HG03342 (cell line): ENCODE results near the gene TBL1XR1.
"Not testable (repeated sequence)": the region's sequence is repeated elsewhere in the genome, so short reads cannot be mapped to it uniquely, and the experiment has no call there.

ENCODE experiments used
- ATAC-seq: cut with Tn5 transposase; IDR thresholded peaks from one replicate; pipeline ENCODE4 v1.9.1; 2021; ENCODE audit warnings: mild to moderate bottlenecking, moderate library complexity; ENCODE audit not compliant: unreplicated experiment

TBL1XR1 gene

DNA sequence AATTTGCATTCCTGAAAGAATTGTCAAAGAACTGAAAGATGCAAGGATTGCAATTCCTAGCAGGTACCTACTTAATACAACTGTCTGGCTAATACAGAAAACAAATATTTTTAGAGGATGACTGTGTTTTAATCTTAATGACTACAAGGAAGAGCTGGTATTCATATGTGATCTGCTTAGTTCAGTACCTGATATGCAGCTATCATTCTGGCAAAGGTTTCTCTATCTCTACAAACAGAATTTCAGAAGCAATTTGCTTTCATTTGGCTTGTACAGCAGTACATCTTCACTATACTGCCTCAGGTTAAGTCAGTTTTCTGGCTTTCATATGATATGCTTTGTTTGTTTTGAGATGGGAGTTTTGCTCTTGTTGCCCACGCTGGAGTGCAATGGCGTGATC, 51.3 kb downstream of the TBL1XR1 start:
- no peak for ATAC-seq

DNA sequence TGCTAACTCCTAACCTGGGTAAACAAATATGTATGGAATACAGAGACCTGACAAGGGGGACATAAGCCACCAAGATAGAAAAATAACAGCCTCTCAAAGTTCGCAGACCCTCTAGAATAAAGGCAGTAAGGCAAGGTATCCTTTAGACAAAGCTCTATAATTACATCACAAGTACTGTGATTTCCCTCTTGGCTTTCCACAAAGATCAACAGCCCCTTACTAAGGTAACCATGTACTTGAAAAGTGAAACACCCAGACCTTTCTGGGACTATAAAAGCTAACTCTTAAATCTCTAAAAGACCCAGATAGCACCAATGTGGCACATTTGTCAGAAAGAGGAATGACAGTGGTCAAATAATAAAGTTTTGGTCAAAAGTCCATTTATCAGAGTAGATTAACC, 51.9 kb downstream of the TBL1XR1 start:
- ATAC-seq, result no peak

GRCh38 chr3:177144922-177145321, 52.4 kb downstream of the TBL1XR1 start:
- peak; percentile 66 for ATAC-seq

DNA sequence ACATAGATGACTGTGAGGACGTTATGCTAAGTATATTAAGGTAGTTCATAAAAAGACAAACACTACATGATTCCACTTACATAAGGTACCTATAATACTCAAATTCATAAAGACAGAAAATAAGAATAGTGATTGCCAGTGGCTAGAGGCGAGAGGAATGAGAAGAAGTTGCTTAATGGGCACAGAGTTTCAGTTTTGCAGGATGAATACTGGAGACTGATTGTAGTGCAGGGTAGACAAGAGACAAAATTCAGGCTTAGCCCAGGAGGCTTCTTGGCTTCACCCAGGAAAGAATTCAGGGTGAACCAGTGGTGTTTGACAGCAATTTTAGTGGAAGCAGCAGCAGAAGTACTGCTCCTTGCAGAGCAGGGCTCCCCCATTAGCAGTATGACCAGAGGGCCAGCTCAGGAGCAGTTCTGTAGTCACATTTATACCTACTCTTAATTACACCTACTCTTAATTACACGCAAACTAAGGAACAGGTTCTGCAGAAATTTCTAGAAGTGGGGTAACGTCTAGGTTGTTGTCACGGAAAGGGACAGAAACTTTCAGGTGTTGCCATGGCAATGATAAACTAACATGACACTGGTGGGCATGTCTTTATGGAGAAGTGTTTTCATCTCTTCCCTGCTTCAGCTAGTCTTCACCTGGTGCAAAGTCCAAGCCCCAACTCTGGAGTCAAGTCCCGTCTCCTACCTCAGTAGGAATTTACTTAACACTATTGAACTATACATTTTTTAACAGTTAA, 55.2 kb downstream of the TBL1XR1 start:
- ATAC-seq, result no peak

GRCh38 chr3:177141471-177141870, 55.8 kb downstream of the TBL1XR1 start:
- ATAC-seq, result no peak

- not testable (repeated sequence) for ATAC-seq
Observed at GRCh38 chr3:177139220-177139619, 58.1 kb downstream of the TBL1XR1 start.

- ATAC-seq, result no peak
Observed at GRCh38 chr3:177137774-177138705, 59.2 kb downstream of the TBL1XR1 start.

DNA sequence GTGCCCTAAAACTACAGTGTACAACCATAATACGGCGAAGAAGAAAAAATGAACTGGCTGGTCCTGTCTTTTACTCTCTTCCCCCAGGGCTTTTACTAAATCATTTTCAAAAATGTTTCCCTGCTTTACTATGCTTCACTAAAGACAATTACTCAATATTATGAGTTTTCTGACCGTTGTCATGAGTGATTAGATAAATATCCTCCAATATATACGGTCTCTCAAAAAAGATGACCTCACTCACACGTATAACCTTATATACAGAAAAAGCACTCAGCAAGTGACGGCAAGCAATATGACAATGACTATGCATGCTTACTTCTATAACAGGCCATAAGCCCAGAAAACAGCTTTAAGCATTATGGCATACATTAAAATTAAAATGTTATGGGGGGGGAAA, 60.5 kb downstream of the TBL1XR1 start:
- no peak for ATAC-seq

GRCh38 chr3:177135841-177136492, 61.3 kb downstream of the TBL1XR1 start:
- no peak for ATAC-seq

DNA sequence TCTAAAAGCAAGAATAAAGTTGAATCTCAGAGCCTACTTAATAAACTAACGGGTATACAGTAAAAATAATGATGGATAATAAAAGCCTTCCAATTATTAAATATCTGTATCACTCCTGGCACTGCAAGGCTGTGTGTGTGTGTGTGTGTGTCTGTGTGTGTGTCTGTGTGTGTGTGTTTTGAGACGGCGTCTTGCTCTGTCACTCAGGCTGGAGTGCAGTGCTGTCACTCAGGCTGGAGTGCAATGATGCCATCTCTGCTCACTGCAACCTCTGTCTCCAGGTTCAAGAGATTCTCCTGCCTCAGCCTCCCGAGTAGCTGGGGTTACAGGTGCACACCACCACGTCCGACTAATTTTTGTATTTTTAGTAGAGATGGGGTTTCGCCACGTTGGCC, 62.5 kb downstream of the TBL1XR1 start:
- ATAC-seq, result no peak

- no peak for ATAC-seq
Observed at GRCh38 chr3:177133860-177134815, 63.1 kb downstream of the TBL1XR1 start.

GRCh38 chr3:177131927-177132636, 65.2 kb downstream of the TBL1XR1 start:
- no peak for ATAC-seq

DNA sequence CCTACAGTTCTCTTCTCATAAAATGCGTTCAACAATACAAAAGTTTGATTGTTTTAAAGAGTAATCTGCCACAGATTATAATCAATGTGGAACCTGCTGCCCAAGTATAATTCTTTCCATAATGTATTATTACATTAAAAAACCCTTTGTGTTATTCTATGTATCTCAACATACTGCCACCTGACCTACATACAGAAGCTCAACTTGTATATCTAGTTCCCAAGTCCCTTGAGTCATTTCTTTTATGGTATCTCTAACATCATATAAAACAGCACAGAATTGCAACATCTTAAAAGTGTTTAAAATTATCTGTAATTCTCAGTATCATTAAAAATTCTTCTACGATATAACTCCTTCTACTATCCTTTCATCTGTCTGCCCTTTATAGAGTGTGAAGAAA, 70.3 kb downstream of the TBL1XR1 start:
- ATAC-seq, result no peak

DNA sequence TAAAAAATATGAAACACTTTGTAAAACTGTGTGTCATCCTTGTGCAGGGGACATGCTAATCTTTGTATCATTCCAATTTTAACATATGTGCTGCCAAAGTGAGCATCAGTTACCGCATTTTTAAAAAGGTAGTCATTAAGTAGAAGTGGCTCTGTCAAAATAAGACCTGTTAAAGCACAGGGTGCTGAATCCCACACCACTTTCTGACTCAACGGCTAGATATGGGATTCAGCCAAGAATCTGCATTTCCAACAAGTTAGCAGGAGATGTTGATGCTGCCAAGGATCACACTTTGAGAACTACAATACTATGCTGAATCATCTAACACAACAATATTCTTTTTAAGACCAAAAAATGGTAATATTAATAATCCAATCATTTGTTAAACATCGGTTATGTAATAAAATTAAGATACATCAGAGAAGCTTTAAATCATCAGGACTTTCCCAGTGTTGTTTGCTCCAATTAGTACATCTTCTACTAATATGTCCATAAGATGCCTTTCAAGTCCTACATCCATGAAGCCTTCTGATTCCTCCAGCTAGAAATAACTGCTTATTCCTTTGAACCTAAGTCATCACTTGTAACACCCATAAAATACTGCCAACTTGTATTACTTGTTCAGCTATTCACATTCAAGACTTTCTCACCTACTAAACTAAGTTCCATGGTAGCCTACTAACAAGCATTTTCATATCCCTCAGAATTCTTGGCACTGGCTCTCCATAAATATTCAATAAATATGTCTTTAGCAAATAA, 71.1 kb downstream of the TBL1XR1 start:
- no peak for ATAC-seq

DNA sequence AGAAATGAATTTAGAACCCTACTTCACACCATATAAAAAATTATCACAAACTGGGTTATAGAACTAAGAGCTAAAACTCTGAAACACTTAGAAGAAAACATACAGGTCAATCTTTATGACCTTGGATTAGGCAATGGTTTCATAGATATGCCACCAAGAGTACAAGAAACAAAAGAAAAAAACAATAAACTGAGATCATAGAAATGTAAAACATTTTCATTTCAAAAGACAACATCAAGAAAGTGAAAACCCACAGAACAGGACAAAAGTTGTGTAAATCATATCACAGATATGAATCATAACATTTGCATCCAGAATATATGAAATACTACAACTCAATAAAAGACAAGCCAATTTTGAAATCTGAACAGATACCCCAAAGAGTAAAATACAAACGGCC, 72.4 kb downstream of the TBL1XR1 start:
- ATAC-seq, result no peak

DNA sequence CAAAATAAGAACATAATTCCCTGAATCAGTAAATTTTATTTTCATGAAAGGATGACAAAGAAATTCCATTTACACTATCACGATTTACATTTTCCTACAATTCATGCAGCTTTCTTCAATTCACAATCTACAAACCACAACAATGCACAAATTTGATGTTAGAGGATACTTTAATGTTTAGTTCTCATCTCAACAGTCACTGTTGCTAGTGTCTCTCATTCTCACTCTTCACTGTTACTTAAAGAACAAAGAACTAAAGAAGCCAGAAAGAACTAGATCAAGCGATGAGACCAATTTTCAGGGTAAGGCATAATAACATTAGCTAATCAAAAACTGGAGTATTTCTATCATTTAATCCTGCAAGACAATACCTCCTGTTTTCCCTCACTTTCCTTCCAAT, 73.5 kb downstream of the TBL1XR1 start:
- ATAC-seq, result no peak

DNA sequence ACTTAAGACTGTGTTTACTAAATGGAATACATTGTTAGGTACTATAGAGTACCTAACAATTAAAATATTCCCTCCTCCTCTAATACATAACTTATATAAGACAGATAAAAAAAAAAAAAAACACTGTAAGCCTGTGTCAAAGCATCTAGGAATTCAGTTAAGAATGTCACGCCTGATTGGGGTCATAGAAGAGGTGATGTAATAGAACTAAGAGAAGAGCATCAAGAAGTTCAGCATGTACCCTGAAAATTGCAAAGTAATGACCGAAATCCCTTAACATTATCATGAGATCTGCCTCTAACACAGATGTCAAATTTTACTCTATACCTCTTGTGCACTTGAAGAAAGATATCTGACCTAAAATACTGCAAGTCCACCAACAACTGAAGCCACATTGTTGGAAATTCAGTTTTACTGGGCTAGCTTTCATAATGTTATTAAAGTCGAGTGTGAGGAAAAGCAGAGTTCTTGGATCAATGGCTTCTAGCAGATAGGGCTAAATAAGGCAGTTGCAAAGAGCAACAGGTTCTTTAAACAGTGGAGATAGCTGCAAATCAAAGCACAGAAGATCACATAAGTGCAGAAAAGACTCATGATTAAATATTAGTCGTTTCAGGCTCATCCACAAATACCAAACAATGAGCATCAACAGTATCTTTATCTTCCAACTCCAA, 75.0 kb downstream of the TBL1XR1 start:
- ATAC-seq, result no peak

DNA sequence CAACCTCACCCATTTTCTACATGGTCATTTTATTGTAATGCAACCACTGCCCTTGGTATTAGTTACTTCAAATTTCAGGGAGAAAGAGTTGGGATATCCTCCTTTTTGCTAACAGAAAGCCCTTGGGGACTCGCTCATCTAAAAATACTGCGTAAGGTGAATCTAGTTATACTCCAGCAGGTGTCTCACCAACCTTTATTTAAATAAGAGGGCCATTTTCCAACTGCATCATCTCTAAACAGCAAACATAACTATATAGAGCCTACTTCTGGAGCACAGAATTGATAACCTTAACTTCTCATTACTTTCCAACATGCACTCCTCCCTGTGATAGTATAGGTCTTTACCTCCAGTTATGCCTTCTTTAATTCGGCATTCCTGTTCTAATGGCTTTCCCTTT, 77.5 kb downstream of the TBL1XR1 start:
- no peak for ATAC-seq

DNA sequence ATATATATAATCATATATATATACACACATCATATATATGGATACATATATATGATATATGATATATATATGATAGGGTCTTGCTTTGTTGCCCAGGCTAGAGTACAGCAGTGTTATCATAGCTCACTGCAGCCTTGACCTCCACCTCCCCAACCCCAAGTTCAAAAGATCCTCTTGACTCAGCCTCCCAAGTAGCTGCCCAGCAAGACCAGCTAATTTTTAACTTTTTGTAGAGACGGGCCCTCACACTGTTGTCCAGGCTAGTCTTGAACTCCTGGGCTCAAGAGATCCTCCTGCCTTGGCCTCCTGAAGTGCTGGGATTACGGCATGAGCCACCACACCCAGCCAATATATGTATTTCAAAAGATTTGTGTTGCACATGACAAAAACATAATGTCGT, 83.0 kb downstream of the TBL1XR1 start:
- ATAC-seq, result no peak
